ENCODE data around the gene CHMP2A.
"Not testable (repeated sequence)": the region's sequence is repeated elsewhere in the genome, so short reads cannot be mapped to it uniquely, and the experiment has no call there.

Gene CHMP2A

GRCh38 chr19:58581227-58582141, 26.6 kb upstream of the CHMP2A start:
- H3K36me3 ChIP-seq = peaks cover 16% of the 10 kb centered on the region
- H3K4me1 ChIP-seq = no peaks in the 10 kb centered on the region
- DNase-seq = no peak
- no peaks in the 10 kb centered on the region for H3K27me3 ChIP-seq
- H3K4me3 ChIP-seq (ENCODE audit: low read depth, low read length) = no peak overlapping the region
- H3K9me3 ChIP-seq = no peaks in the 10 kb centered on the region
- TF ChIP-seq, protein P1, sequence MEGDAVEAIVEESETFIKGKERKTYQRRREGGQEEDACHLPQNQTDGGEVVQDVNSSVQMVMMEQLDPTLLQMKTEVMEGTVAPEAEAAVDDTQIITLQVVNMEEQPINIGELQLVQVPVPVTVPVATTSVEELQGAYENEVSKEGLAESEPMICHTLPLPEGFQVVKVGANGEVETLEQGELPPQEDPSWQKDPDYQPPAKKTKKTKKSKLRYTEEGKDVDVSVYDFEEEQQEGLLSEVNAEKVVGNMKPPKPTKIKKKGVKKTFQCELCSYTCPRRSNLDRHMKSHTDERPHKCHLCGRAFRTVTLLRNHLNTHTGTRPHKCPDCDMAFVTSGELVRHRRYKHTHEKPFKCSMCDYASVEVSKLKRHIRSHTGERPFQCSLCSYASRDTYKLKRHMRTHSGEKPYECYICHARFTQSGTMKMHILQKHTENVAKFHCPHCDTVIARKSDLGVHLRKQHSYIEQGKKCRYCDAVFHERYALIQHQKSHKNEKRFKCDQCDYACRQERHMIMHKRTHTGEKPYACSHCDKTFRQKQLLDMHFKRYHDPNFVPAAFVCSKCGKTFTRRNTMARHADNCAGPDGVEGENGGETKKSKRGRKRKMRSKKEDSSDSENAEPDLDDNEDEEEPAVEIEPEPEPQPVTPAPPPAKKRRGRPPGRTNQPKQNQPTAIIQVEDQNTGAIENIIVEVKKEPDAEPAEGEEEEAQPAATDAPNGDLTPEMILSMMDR (IDR thresholded peaks at IDR 0.05; ENCODE audit: low read depth, low read length) = peak; percentile 21; the same call in 1 of the 2 replicates

GRCh38 chr19:58579473-58580142, 24.7 kb upstream of the CHMP2A start:
- no peaks in the 10 kb centered on the region for H3K27me3 ChIP-seq
- peaks cover 16% of the 10 kb centered on the region for H3K36me3 ChIP-seq
- TF ChIP-seq, protein P1 (IDR thresholded peaks at IDR 0.05; ENCODE audit: low read depth, low read length) = no peak
- DNase-seq = no peak
- no peaks in the 10 kb centered on the region for H3K4me1 ChIP-seq
- no peak overlapping the region for H3K4me3 ChIP-seq (ENCODE audit: low read depth, low read length)
- H3K9me3 ChIP-seq = no peaks in the 10 kb centered on the region

GRCh38 chr19:58578012-58578925, 23.4 kb upstream of the CHMP2A start:
- TF ChIP-seq, protein P1 (IDR thresholded peaks at IDR 0.05; ENCODE audit: low read depth, low read length) = no peak
- Histone ChIP-seq H3K4me3 (ENCODE audit: low read depth, low read length) (no peak overlapping the region), H3K4me1 (no peaks in the 10 kb centered on the region), H3K9me3 (no peaks in the 10 kb centered on the region), H3K27me3 (no peaks in the 10 kb centered on the region), H3K36me3 (peaks cover 13% of the 10 kb centered on the region)
- no peak for DNase-seq

DNA sequence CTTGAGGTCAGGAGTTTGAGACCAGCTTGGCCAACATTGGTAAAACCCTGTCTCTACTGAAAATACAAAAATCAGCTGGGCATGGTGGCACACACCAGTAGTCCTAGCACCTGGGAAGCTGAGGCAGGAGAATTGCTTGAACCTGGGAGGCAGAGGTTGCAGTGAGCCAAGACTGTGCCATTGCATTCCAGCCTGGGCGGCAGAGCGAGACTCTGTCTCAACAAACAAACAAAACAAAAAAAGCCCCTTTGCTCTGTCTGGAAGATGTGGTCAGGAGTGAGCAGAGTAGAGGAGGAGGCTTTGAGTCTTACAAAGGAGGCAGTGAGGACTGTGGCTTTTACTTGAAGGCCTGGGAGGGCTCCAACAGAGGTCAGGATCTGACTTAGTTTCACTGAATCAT, 22.7 kb upstream of the CHMP2A start:
- H3K27me3 ChIP-seq; H3K36me3 ChIP-seq; DNase-seq; H3K4me3 ChIP-seq (ENCODE audit: low read depth, low read length); H3K4me1 ChIP-seq; H3K9me3 ChIP-seq: not testable (repeated sequence)

DNA sequence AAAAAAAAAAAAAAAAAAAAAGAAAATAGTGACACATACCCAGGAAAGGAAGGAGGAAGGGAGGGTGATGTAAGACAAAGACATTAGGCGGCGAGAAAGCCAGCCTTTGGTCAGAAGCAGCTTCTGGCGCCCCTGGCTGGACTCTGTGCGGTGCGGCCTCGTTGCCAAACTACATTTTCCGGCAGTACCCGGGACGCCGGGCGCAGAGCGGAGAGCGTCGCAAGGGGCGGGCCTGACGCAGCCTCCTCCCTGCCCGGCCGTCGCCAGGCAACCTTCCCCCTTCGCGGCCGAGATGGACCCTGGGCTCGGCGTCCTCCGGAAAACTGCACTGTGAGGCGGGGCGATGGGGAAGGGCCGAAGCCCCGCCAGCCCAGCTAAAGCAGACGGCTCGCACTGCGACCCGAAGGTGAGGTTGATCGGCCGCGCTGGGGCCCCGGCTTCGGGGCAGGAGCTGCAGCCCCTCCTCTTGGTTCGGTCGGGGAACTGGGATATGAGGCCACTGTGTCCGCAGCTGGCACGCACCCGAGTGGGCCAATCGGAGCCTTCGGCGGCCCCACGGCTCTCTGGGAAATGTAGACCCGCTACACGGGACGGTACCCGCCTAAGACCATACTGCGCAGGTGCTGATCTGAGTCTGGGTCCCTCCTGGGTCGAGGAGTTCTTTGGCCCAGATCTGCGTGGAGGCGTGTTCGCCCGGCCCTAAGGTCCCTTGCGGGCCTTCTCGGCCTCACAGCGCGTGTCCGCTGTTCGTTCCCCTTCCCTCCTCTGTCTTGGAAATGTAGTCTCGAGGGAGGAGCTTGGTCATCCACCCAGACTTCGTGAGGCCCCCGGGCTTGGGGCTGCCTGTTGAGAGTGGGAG, 20.5 kb upstream of the CHMP2A start:
- Histone ChIP-seq H3K4me1 (no peaks in the 10 kb centered on the region; the same call in 1 of the 2 replicates), H3K4me3 (ENCODE audit: low read depth, low read length) (peak overlapping the region; percentile 75), H3K9me3 (no peaks in the 10 kb centered on the region), H3K27me3 (no peaks in the 10 kb centered on the region), H3K36me3 (peaks cover 9% of the 10 kb centered on the region; the same call in 1 of the 2 replicates)
- TF ChIP-seq, protein P1 (IDR thresholded peaks at IDR 0.05; ENCODE audit: low read depth, low read length) = no peak
- DNase-seq = peak; percentile 91
